ENCODE data around the gene BMERB1. TPM values are rescaled to one million over a fixed set of nuclear protein-coding genes. Genes with fewer than 3 reads are reported as not detected.

BMERB1 gene
- total RNA-seq, 1 donor from 2014 or later = 45.1 TPM

- no peak for DNase-seq (ENCODE audit: low read depth, low spot score)
- TF ChIP-seq, protein P1, sequence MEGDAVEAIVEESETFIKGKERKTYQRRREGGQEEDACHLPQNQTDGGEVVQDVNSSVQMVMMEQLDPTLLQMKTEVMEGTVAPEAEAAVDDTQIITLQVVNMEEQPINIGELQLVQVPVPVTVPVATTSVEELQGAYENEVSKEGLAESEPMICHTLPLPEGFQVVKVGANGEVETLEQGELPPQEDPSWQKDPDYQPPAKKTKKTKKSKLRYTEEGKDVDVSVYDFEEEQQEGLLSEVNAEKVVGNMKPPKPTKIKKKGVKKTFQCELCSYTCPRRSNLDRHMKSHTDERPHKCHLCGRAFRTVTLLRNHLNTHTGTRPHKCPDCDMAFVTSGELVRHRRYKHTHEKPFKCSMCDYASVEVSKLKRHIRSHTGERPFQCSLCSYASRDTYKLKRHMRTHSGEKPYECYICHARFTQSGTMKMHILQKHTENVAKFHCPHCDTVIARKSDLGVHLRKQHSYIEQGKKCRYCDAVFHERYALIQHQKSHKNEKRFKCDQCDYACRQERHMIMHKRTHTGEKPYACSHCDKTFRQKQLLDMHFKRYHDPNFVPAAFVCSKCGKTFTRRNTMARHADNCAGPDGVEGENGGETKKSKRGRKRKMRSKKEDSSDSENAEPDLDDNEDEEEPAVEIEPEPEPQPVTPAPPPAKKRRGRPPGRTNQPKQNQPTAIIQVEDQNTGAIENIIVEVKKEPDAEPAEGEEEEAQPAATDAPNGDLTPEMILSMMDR (conservative IDR thresholded peaks at IDR 0.05) = no peak
- no peak overlapping the region for H3K27ac Mint-ChIP-seq (ENCODE audit: unreplicated experiment)
Observed at GRCh38 chr16:15587152-15587825, 152.9 kb downstream of the BMERB1 start.

DNA sequence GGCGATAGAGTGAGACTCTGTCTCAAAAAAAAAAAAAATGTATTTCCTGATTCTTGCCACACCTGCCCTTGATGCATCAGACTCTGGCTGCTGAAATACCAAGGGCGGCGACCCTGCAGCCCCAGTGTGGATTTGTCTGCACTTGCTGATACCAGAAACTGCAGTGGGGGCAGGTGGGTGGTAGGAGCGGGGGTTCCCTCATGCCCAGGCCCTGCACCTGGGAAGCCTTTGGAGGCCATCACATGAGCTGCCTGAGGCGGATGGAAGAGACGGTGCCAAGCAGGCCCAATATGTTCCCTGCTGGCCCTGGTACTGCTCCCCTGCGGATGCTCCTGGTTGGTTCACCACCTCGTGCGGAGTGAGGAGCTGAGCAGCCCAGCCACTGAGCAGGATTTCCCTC, 157.9 kb downstream of the BMERB1 start:
- H3K36me3 Mint-ChIP-seq (ENCODE audit: low read depth) = peaks cover 35% of the 10 kb centered on the region

More at GRCh38 chr16:15587152-15587825, 152.9 kb downstream of the BMERB1 start:
- Mint-ChIP-seq H3K4me1 (peaks cover 4% of the 10 kb centered on the region), H3K36me3 (ENCODE audit: low read depth) (peaks cover 62% of the 10 kb centered on the region), H3K27me3 (ENCODE audit: low read depth) (no peaks in the 10 kb centered on the region), H3K4me3 (no peak overlapping the region), H3K9me3 (peaks cover 13% of the 10 kb centered on the region)

DNA sequence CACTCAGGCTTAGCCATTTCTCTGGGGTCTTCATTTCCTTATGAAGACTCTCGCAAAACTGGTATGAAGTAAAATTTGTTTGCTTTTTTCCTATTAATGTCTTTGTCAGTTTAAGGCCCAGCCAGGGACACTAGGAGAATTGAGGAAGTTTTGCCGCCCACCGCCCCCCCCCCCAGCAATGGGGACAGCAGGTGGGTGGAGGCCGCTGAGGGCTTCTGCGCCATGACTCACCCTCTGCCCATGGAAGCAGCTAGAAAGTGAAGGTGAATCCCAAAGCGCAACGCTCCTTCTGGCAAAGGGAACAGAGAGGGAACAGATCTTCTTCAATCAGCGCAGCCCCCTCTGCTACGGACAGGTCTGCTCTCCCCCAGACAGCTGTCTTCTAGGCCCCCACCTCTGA, 158.8 kb downstream of the BMERB1 start:
- Mint-ChIP-seq H3K9me3 (no peaks in the 10 kb centered on the region), H3K27me3 (ENCODE audit: low read depth) (no peaks in the 10 kb centered on the region), H3K4me1 (peaks cover 4% of the 10 kb centered on the region), H3K36me3 (ENCODE audit: low read depth) (peaks cover 27% of the 10 kb centered on the region), H3K27ac (ENCODE audit: unreplicated experiment) (no peak overlapping the region), H3K4me3 (no peak overlapping the region)
- TF ChIP-seq, protein P1 (conservative IDR thresholded peaks at IDR 0.05) = no peak
- DNase-seq (ENCODE audit: low read depth, low spot score) = no peak

More for the DNA sequence above, 157.9 kb downstream of the BMERB1 start:
- H3K4me3 Mint-ChIP-seq = no peak overlapping the region
- no peak for DNase-seq (ENCODE audit: low read depth, low spot score)
- no peaks in the 10 kb centered on the region for H3K27me3 Mint-ChIP-seq (ENCODE audit: low read depth)
- peaks cover 4% of the 10 kb centered on the region for H3K4me1 Mint-ChIP-seq
- no peaks in the 10 kb centered on the region for H3K9me3 Mint-ChIP-seq
- H3K27ac Mint-ChIP-seq (ENCODE audit: unreplicated experiment) = no peak overlapping the region
- TF ChIP-seq, protein P1 (conservative IDR thresholded peaks at IDR 0.05) = no peak

DNA sequence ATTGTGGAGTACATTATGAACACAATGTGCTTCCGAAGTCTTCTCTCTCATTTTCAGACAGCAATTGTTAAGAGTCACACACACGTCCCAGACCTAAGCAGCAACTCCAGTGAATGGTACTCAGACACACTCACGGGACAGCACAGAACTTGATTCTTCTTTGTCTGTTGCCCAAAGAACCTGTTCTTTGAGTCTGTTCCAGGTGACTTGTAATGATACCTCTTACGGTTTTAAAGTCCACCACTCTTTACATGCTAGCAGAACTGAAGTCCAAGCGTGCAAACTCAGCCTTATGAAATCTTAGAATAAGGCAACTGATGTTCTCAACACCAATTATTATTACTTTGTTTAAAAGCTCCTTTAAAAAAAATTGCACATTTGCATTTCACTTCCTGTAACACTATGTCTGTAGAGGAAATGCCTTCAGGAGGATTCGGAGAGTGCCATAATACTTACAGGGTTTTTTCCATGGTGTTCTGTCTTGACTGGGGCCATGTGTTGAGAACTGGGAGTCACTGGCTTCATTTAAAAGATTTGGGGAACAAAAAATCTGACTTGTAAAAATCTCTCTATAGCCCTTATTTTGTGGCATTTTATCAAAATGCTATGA, 160.4 kb downstream of the BMERB1 start:
- no peak overlapping the region for H3K27ac Mint-ChIP-seq (ENCODE audit: unreplicated experiment)
- H3K27me3 Mint-ChIP-seq (ENCODE audit: low read depth) = no peaks in the 10 kb centered on the region
- peaks cover 20% of the 10 kb centered on the region for H3K36me3 Mint-ChIP-seq (ENCODE audit: low read depth)
- DNase-seq (ENCODE audit: low read depth, low spot score) = no peak
- no peaks in the 10 kb centered on the region for H3K9me3 Mint-ChIP-seq
- H3K4me3 Mint-ChIP-seq = no peak overlapping the region
- TF ChIP-seq, protein P1 (conservative IDR thresholded peaks at IDR 0.05) = no peak
- H3K4me1 Mint-ChIP-seq = peaks cover 4% of the 10 kb centered on the region

DNA sequence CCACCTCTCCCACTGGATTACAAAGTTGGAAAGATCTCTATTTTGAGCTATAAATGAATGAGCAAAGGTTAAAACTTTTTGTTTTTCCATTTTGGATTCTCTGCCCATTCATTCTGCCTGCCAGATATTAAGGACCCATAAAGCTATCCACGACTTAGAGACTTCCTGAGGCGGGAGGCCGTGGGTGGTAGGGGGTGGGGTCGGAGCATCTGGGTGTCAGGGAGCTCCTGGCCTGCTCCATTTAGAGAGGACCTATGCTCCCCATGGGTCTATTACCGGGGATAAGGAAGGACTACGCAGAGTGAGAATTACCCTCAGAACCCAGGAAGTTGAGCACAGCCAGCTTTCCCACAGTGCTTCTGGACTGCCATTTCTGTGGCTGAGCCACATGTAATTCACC, 162.7 kb downstream of the BMERB1 start:
- peaks cover 30% of the 10 kb centered on the region for H3K36me3 Mint-ChIP-seq (ENCODE audit: low read depth)

More for the DNA sequence above, 162.7 kb downstream of the BMERB1 start:
- Mint-ChIP-seq H3K27me3 (ENCODE audit: low read depth) (no peaks in the 10 kb centered on the region), H3K4me3 (no peak overlapping the region), H3K9me3 (no peaks in the 10 kb centered on the region), H3K4me1 (no peaks in the 10 kb centered on the region), H3K27ac (ENCODE audit: unreplicated experiment) (peak overlapping the region; percentile 23)
- TF ChIP-seq, protein P1 (conservative IDR thresholded peaks at IDR 0.05) = no peak
- no peak for DNase-seq (ENCODE audit: low read depth, low spot score)

Measured in neural crest cell (in vitro differentiated cells).